ENCODE results near the gene TPCN1. TPM values are rescaled to one million over a fixed set of nuclear protein-coding genes. Genes with fewer than 3 reads are reported as not detected.

Gene TPCN1
- total RNA-seq, 4 donors from 2014 or later = 29.4 to 52.0 (median 33.5) TPM

DNA sequence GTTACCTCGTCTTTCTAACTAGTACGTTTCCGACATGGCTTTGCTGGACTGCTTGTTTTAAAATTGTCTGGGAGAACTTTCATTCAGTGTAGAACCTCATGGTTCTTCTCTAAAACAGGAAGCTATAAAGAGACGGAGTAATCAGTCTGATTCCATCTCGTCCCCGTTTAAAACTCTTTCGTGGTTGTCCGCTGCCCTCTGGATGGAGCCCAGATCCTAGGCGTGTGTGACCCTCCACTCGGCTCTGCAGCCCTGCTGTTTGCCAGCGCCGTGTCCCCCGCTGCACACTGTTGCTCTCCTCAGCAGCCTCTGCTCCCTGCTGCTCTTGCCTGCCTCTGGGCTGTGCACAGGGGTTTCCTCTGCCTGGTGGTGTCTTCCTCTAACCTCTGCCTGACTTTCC, 63.5 kb downstream of the TPCN1 start:
- no peak for DNase-seq (ENCODE audit: low spot score)
- no peak for ATAC-seq (ENCODE audit: low FRiP score)
- no peak for TF ChIP-seq CTCF (IDR thresholded peaks at IDR 0.05)

DNA sequence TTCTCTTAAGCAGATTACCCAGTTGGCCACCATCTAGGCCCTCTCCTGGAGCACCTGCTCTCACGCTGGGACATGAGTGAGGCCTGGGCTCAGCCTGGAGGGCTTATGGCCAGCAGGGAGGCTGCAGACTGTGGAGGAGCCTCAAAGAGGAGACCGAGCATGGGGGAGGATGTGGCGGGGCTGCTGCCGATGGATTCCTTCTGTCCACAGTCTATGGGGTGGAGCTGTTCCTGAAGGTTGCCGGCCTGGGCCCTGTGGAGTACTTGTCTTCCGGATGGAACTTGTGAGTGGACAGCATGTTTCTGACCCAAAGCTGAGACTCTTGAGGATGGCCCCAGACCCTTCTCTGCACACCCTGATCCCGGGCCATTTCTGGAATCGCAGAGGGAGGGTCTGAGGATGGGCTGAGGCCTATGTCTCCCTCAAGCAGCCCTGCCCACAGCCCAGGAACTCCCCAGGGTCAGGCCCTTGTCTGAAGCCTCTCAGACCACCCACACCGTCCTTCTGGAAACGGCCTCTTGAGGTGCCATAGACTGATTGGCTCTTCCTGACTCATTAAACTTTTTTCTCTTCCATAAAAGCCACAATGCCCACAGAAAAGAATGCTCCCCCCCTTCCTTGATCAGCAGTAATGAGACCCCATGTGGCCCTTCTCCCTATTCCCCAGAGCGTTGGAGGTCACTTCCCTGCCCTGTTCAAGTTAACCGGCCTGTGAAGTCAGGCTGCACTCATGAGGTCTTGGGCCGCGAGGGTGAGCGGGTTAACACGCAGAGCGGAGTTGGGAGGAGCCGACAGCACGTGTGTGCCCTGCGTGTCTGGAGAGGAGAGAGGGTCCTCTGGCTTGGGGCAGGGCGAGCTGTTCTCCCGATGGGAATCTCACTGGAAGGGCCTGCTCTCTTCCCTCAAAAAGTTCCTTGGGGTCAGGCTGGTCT, 64.7 kb downstream of the TPCN1 start:
- no peak for ATAC-seq (ENCODE audit: low FRiP score)
- no peak for DNase-seq (ENCODE audit: low spot score)
- no peak for TF ChIP-seq CTCF (IDR thresholded peaks at IDR 0.05)

GRCh38 chr12:113286712-113287111, 65.4 kb downstream of the TPCN1 start:
- TF ChIP-seq CTCF (IDR thresholded peaks at IDR 0.05) = no peak
- no peak for ATAC-seq (ENCODE audit: low FRiP score)
- DNase-seq (ENCODE audit: low spot score) = no peak

DNA sequence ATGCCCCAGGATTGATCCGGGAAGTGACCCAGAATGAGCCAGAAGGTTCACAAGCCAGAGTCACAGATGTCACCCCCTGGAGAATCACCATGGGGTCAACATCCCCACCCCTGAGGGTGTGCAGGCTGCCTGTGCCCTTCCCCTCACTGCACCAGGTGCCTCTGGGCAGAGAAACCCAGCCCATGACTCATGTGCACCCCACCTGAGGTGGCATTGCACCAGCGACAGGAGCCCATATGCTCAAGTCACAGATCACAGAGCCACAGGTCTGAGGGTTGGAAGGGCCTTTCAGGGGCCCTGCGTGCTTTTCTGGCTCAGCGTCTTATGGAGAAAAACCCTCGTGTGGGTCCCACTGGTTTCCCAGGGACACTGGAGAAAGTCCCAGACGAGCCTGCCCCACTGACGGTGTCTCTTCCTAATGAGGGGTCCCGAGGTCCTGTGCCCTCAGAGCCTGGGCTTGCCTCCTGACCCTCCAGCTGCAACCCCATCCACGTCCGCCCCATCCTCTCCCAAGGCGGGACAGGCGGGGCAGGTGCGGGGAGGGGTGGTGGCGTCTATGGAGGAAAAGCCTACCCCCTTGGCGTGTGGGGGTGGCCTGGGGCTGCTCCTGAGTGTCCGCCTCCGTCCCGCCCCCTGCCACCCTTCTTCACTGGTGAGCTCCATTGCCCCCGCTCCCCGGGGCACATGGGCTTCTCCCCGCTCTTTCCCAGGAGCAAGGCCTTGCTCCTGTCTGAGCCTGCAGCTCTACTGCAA, 66.1 kb downstream of the TPCN1 start:
- DNase-seq (ENCODE audit: low spot score) = no peak
- no peak for TF ChIP-seq CTCF (IDR thresholded peaks at IDR 0.05)
- peak; percentile 24 for ATAC-seq (ENCODE audit: low FRiP score)

DNA sequence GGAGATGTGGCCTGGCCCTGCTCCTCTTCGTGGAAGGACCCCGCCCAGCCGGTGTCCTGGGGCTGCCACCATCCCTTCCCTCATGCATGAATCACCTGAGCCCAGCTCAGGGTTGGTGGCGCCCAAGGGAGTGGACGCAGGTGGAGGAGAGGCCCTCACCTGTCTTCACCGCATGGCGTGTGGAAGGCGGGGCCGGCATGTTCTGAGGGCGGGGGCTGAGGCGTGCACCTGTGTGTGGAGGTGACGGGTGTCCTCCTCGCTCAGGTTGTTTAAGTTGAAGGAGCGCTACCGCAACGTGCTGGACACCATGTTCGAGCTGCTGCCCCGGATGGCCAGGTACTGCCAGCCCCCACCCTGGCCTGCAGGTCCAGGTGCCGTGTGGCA, 66.6 kb downstream of the TPCN1 start:
- DNase-seq (ENCODE audit: low spot score) (no peak), ATAC-seq (ENCODE audit: low FRiP score) (peak; percentile 10)
- no peak for TF ChIP-seq CTCF (IDR thresholded peaks at IDR 0.05)

DNA sequence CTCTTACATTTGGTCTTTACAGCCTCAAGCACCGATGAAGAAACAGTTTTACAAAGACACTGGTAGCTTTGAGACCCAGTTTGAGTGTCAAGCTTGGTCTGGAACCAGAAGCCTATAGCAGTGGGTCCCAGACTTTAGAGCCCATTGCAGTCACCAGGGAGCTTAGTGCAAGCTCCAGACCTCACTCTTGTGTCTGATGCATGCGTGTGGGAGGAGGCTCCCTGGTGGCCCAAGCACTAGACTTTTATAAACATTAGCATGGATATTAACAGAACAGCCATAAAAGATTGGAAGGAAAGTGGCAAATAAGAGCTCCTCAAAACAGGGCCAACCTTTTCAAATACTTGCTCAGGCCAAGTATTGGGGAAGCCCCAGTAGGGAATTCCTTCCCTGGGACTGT, 68.1 kb downstream of the TPCN1 start:
- DNase-seq (ENCODE audit: low spot score) = no peak
- TF ChIP-seq CTCF (IDR thresholded peaks at IDR 0.05) = no peak
- no peak for ATAC-seq (ENCODE audit: low FRiP score)

Measured in omental fat pad (tissue), 4 donors.